Skeletal muscle tissue (tissue), 4 donors: ENCODE measurements around the gene KLK8. TPM values are rescaled to one million over a fixed set of nuclear protein-coding genes. Genes with fewer than 3 reads are reported as not detected.

Experiments used
- H3K27ac ChIP-seq: one replicate; pipeline ENCODE4 v1.7.0; 2013; ENCODE audit warnings: mild to moderate bottlenecking, low read depth, low read length, inconsistent platforms
- H3K27me3 ChIP-seq, 3 donors: one replicate each; pipeline ENCODE4 v1.7.0; 2013; ENCODE audit warnings: low read length in 3 of 3; ENCODE audit not compliant: control insufficient read depth in 3 of 3, insufficient read depth in 3 of 3
- H3K36me3 ChIP-seq, 3 donors: one replicate each; pipeline ENCODE4 v1.7.0; 2013; ENCODE audit warnings: low read length in 3 of 3; ENCODE audit not compliant: control insufficient read depth in 3 of 3, insufficient read depth in 3 of 3
- H3K4me1 ChIP-seq, 3 donors: one replicate each; pipeline ENCODE4 v1.7.0; 2013; ENCODE audit warnings: low read length in 3 of 3, mild to moderate bottlenecking in 3 of 3; ENCODE audit not compliant: control insufficient read depth in 3 of 3, insufficient read depth in 3 of 3
- H3K4me3 ChIP-seq, 3 donors: one replicate each; pipeline ENCODE4 v1.7.0; 2013; ENCODE audit warnings: low read length in 3 of 3
- H3K9ac ChIP-seq, 3 donors: one replicate each; pipeline ENCODE4 v1.7.0; 2013; ENCODE audit warnings: low read length in 3 of 3, mild to moderate bottlenecking in 3 of 3, moderate library complexity in 2 of 3, low read depth in 1 of 3
- H3K9me3 ChIP-seq, 3 donors: one replicate each; pipeline ENCODE4 v1.7.0; 2013; ENCODE audit warnings: low read length in 3 of 3; ENCODE audit not compliant: control insufficient read depth in 3 of 3
- total RNA-seq: library from RNA; depleted of rRNA; stranded (reverse); fragments of >200 nt; gene quantifications from one replicate; pipeline ENCODE4 v1.2.3, GENCODE V29; 2014
- donor health status: Osteomylitis.

The KLK8 gene
- total RNA-seq, 1 donor from 2014 or later, result not detected

DNA sequence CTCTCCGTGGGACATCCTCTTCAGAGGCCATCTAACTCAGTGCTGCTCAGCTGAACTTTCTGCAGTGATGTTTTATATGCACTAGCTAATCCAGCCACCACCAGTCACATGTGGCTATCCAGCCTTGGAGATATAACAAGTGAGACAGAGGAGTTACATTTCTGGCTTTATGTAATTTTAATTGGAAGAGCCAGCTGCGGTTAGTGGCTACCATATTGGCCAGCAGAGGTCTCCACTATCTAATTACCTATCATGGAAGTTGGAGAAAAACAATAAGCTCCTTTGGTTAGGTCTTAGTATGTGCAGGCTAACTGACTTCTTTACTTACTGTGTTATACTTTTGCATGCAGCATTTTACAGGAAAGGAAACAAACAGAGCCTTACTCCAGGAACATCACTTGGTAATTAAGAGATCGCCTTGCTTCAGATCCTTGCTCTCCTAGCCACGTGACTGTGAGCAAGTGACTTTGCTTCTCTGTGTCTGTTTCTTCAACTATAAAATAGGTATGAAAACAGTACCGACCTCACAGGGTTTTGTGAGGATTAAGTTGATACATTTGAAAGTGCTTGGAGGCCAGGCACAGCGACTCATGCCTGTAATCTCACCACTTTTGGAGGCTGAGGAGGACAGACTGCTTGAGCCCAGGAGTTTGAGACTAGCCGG is 19.7 kb upstream of the KLK8 start:
- Histone ChIP-seq H3K9me3 (peaks cover 0 to 3% (median 0%) of the 10 kb centered on the region in 3 donors), H3K4me3 (no peak overlapping the region), H3K9ac (no peak overlapping the region), H3K4me1 (no peaks in the 10 kb centered on the region), H3K27ac (no peak overlapping the region), H3K36me3 (no peaks in the 10 kb centered on the region), H3K27me3 (peaks cover 30 to 55% (median 30%) of the 10 kb centered on the region in 3 donors)

DNA sequence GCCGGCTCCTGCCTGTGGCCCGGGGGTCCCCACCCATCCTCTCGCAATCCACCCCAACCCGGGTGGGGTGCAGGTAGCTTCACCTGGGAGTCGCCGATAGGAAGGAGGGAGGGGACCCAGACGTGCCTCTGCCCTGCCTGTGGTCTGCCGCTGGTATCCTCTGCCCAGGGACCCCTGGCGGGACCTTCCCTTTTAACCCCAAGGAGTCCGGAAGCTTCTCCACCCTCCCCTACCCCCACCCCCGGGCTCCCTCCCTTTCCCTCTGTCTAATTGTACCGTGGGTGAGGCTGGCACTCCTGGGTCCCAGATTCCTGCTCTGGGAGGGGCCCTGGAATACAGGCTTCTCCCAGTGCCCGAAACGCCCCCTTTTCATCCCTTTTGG is 18.1 kb upstream of the KLK8 start, which contains the start of gene KLK10:
TSS of gene KLK10 (minus strand) at position 166 of the 382 bp plus-strand sequence. CDS start 579 bp downstream, outside the sequence.
- Histone ChIP-seq H3K4me3 (no peak within 1 kb of the TSS), H3K4me1 (no peaks in the 10 kb centered on the region), H3K9ac (no peak within 1 kb of the TSS), H3K9me3 (peaks cover 0 to 3% (median 0%) of the 10 kb centered on the region in 3 donors), H3K27ac (no peak within 1 kb of the TSS), H3K27me3 (peaks cover 33 to 64% (median 44%) of the 10 kb centered on the region in 3 donors), H3K36me3 (no peaks in the 10 kb centered on the region)

DNA sequence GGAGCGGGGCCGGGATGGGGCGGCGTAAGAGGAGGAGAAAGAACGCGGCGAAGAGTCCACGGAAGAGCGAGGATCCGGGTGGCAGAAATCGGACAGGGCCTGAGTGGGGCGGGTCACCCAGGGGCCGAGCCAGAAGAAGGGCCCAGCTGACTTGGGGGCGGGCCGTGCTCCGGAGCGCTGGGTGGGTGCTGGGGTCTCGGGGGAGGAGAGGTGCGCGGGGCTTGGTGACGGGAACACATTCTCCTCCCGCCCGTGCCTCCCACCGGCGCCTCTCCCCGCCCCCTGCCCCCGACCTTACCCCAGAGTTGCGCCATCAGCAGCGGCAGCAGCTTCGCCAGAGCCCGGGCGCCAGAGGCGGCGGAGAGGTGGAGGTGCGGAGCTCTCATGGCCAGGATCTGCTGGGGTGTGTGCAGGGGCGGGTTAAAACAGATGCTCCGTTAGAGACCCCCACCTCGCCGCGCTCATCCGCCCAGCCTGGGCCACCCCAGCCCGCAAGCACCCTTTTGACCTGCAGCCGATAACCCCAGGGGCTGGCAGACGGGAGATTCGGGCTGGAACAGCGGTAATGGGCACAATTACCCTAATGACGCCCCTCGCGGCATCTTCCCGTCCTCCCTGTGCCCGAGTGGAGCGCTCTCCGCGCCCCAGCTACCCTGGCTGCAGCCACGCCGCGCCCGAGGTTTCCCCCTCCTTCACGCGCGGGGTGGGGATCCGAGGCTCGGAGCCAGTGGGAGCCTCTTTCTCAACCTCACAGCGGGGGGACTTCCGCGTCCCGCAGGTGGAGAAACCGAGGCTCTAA is 17.5 kb upstream of the KLK8 start:
- peaks cover 0 to 2% (median 0%) of the 10 kb centered on the region in 3 donors for H3K9me3 ChIP-seq
- H3K4me1 ChIP-seq, result no peaks in the 10 kb centered on the region
- no peak overlapping the region for H3K9ac ChIP-seq
- H3K27me3 ChIP-seq, result peaks cover 34 to 64% (median 48%) of the 10 kb centered on the region in 3 donors
- H3K36me3 ChIP-seq, result no peaks in the 10 kb centered on the region
- H3K27ac ChIP-seq, result no peak overlapping the region
- H3K4me3 ChIP-seq, result no peak overlapping the region

DNA sequence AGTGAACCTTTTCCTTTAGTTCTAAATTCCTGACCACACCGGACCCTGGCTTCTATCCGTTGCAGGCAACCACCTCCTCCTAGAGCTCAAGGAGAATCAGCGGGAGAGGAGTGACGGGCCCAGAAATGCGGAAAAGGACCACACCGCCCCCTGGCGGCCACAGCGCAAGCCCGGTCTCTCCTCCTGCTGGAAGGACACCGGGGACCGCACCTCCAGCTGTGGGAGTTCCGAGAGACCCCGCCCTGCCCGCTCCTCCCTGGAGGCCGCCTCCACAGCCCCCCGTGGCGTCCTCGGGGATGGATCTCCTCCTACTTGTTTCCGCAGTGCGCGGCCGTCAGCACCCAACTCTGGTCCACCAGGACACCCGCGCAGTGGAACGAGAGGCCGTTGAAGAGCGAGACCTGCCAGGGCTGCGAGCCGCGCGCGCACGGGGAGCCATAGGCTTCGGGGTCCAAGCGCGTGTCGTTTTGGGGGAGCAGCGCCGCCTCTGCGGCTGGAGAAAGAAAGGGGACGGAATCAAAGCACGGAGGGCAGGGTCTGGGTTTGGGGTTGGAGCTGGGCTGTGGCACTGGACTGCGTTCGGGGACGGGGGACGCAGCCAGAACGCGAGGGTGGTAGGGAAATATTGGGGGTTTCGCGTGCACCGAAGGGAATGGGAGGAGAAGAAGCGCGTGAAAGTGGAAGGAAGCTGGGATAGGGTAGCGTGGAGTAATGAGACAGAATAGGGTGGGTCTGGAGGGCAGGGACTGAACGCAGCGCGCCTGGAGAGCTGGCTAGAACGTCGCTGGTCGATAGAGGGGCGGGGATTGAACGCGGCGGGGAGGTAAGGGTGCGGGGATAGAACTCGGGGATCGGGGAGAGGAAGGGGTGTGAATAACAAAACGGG is 15.6 kb upstream of the KLK8 start:
- H3K27me3 ChIP-seq, result peaks cover 29 to 52% (median 48%) of the 10 kb centered on the region in 3 donors
- H3K9ac ChIP-seq, result no peak overlapping the region
- no peak overlapping the region for H3K27ac ChIP-seq
- H3K36me3 ChIP-seq, result no peaks in the 10 kb centered on the region
- H3K4me1 ChIP-seq, result no peaks in the 10 kb centered on the region
- no peaks in the 10 kb centered on the region for H3K9me3 ChIP-seq
- no peak overlapping the region for H3K4me3 ChIP-seq

DNA sequence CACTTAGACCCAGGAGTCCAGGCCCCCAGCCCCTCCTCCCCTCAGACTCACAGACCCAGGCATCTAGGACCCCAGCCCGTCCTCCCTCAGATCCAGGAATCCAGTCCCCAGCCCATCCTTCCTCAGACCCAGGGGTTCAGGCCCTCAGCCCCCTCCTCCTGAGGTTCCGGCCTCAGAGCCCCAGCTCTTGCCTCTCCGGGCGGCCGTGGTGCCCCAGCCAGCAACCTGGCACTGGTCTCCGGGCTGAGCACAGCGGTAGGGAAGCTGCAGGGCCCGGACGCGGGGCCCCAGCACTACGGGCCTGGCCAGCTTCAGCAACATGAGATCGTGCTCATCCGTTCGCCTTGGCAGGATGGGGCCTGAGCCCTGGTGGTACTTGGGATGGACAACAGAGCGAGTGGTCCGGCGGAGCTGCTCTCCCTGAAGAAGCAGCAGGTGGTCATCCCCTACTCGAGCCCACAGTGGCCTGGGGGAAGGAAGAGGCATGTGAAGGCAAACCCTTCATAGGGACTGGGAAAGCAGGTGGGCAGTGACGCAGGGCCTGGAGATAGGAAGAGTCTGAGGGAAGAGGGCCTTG is 14.4 kb upstream of the KLK8 start:
- Histone ChIP-seq H3K9ac (no peak overlapping the region), H3K4me1 (no peaks in the 10 kb centered on the region), H3K27ac (no peak overlapping the region), H3K36me3 (no peaks in the 10 kb centered on the region), H3K27me3 (peaks cover 29 to 52% (median 48%) of the 10 kb centered on the region in 3 donors), H3K9me3 (no peaks in the 10 kb centered on the region), H3K4me3 (no peak overlapping the region)

DNA sequence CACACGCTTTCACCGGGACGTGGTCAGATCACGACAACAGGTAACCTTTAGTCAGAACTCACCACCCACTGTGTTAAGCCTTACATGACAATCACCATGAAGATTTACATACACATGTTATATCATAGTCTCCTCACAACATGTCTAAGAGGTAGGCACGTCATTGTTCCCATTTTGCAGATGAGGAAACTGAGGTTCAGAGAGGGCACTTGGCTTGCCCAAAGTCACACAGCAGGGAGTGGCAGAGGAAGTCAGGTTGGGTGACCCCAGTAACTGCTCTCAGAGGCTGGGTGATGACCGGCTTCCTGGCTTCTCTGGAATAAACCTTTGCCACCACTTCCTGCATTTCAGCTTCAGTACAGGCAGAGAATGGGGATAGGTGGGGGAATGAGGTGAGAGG is 12.8 kb upstream of the KLK8 start:
- Histone ChIP-seq H3K36me3 (no peaks in the 10 kb centered on the region), H3K27me3 (peaks cover 21 to 52% (median 43%) of the 10 kb centered on the region in 3 donors), H3K27ac (no peak overlapping the region), H3K9ac (no peak overlapping the region), H3K4me1 (no peaks in the 10 kb centered on the region), H3K9me3 (no peaks in the 10 kb centered on the region), H3K4me3 (no peak overlapping the region)

DNA sequence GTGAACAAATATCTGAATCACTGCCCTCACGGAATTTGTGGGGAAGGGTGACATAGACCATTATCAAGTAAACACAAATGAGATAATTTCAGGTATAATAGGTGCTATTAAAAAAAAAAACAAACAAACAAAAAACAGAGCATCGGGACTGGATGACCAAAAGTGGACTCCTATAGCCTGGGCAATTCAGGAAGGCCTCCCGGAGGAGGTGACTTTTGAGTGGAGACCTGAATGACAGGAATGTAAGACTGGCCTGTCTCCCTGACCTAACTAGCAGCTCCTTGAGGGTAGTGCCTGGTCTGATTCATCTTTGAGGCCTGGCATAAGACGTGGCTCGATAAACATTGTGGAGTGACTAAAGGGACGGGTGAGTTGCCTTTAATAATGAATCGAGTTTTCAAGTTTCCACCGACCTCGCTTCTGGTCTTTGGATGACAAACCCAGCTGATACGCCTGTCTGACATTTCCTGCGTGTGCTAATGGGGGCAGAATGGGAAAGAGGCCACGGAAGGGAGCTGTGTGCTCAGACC is 11.3 kb upstream of the KLK8 start:
- H3K27me3 ChIP-seq, result peaks cover 19 to 43% (median 39%) of the 10 kb centered on the region in 3 donors
- no peaks in the 10 kb centered on the region for H3K36me3 ChIP-seq
- no peak overlapping the region for H3K9ac ChIP-seq
- no peak overlapping the region for H3K27ac ChIP-seq
- H3K4me1 ChIP-seq, result no peaks in the 10 kb centered on the region
- H3K4me3 ChIP-seq, result no peak overlapping the region
- H3K9me3 ChIP-seq, result no peaks in the 10 kb centered on the region

DNA sequence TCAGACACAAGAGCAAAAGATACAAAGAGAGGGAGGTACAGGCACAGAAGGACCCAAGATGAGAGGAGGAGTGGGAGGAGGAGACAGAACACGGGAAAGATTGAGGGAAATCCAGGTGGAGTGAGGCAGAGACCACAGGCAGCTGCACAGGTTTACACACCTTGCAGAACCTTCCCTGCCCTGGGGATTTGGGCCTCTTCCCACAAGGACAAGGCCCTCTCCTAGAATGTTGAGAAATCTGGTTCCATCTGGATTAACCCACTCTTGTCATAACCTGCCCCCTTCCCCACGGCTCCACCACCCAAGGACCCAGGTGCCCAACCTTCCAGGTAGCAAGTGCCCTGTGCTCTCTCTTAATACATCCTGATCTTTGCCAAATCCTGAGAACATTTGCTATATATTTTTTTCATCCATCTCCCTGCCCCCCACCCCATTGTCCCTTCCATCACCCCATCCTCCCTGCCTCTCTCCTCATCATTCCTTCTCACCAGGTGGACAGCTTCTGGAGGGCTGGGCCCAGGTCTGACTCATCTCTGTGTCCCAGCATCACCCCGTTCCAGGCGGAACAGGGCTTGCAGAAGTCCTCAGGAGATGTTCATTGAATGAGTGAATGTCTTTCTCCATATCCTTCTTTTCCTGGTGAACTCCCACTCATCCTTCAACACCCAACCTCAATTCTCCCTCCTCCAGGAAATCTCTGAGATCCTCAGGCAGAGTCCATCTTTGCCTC is 8.8 kb upstream of the KLK8 start:
- Histone ChIP-seq H3K27me3 (peaks cover 6 to 29% (median 22%) of the 10 kb centered on the region in 3 donors), H3K9me3 (no peaks in the 10 kb centered on the region), H3K4me3 (no peak overlapping the region), H3K27ac (no peak overlapping the region), H3K9ac (no peak overlapping the region), H3K4me1 (no peaks in the 10 kb centered on the region), H3K36me3 (no peaks in the 10 kb centered on the region)
